ENCODE results near the gene GOLM1.

DNA sequence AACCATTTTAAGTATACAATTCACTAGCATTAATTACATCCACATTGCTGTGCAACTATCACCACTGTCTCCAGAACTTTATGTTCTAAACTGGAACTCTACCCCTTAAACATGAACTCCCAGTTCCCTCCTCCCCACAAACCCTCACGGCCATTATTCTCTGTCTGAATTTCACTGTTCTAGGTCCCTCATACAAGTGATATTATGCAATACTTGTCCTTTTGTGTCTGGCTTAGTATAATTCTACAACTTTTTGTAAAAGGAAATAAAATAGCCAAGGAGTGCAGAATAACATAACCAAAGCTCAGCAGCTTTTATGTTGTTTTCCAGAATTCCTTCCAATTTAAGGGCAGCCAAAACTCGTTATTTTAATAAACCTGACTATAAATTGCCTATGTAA is 105.2 kb downstream of the GOLM1 start:
- TF ChIP-seq CTCF (IDR thresholded peaks at IDR 0.05) (no peak), TCF7L2 (IDR thresholded peaks at IDR 0.05; ENCODE audit: low read depth, low read length) (no peak), POLR2AphosphoS5 (IDR thresholded peaks at IDR 0.05; ENCODE audit: low read depth, low read length) (no peak), SIN3A (IDR thresholded peaks at IDR 0.05; ENCODE audit: borderline replicate concordance, insufficient read depth, low read depth, low read length) (no peak)
- TF ChIP-seq, protein P1, sequence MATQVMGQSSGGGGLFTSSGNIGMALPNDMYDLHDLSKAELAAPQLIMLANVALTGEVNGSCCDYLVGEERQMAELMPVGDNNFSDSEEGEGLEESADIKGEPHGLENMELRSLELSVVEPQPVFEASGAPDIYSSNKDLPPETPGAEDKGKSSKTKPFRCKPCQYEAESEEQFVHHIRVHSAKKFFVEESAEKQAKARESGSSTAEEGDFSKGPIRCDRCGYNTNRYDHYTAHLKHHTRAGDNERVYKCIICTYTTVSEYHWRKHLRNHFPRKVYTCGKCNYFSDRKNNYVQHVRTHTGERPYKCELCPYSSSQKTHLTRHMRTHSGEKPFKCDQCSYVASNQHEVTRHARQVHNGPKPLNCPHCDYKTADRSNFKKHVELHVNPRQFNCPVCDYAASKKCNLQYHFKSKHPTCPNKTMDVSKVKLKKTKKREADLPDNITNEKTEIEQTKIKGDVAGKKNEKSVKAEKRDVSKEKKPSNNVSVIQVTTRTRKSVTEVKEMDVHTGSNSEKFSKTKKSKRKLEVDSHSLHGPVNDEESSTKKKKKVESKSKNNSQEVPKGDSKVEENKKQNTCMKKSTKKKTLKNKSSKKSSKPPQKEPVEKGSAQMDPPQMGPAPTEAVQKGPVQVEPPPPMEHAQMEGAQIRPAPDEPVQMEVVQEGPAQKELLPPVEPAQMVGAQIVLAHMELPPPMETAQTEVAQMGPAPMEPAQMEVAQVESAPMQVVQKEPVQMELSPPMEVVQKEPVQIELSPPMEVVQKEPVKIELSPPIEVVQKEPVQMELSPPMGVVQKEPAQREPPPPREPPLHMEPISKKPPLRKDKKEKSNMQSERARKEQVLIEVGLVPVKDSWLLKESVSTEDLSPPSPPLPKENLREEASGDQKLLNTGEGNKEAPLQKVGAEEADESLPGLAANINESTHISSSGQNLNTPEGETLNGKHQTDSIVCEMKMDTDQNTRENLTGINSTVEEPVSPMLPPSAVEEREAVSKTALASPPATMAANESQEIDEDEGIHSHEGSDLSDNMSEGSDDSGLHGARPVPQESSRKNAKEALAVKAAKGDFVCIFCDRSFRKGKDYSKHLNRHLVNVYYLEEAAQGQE (IDR thresholded peaks at IDR 0.05; ENCODE audit: insufficient read depth in 1 of 2, low read depth in 2 of 2, low read length in 1 of 2): no peak
